ENCODE measurements around the gene POLE4. TPM values are rescaled to one million over a fixed set of nuclear protein-coding genes. Genes with fewer than 3 reads are reported as not detected.

POLE4 gene
- total RNA-seq, 4 donors from 2014 or later: 14.2 to 41.2 (median 33.8) TPM

DNA sequence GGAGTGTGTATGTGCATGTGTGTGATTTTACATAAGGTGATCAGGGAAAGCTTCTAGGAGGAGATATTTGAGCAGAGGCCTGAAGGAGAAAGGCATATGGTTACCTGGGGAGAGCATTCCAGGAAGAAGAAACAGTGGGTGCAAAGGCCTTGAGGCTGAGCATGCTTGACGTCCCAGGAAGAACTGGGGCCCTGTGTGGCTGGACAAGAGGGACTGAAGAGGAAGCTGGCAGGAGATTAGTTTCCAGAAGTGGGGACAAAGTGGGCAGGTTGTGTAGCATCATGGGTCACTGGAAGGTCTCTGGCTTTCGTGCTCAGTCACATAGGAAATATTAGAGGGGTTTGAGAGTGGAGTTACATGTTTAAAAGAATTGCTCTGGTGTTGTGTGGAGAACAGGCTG, 42.0 kb upstream of the POLE4 start:
- Histone ChIP-seq H3K27ac (no peak overlapping the region), H3K4me1 (no peaks in the 10 kb centered on the region), H3K27me3 (no peaks in the 10 kb centered on the region), H3K9me3 (no peaks in the 10 kb centered on the region), H3K4me3 (no peak overlapping the region), H3K36me3 (no peaks in the 10 kb centered on the region)
- intact Hi-C loops (cut with DNase I; ENCODE audit: low total_unique reads): no loop called here
- DNase-seq: no peak
- no peak for TF ChIP-seq POLR2A (IDR thresholded peaks at IDR 0.05)

DNA sequence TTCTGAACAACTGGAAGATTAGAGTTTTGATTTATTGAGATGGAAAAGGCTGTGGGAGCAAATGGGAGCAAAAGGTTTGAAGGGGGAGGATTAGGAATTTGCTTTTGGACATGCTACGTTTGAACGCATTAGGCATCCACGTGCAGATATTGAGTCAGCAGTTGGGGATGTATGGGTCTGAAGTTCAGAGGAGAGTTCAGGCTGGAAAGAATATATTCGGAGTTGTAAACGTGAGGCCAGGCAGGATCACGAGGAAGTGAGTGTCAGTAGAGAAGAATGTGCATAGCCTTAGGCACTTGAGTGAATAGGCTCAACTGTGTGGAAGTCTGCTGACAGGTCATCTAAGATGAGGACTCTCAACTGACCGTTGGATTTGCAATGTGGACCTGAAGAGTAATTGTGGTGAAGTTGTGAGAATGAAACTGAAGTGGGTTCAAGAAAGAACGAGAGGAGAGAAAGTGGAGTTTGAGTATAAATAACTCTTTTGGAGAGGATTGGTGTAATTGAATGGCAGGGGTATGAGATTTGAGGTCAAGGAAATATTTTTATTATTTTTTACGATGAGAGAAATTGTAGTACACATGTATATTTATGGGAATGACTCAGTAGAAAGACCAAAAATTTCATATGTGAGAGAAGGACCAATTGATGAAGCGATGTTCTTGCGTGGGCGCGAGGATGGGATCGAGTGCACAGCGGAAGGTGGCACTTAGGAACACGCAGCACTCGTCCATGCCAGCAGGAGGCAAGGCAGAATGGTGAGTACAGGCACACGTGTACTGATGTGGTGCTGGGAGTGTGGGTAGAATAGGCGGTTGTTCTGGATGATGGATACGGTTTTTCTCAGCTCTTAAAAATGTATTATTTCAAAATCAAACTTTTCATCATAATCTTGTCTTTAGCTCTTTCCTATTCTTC, 40.5 kb upstream of the POLE4 start:
- intact Hi-C loops (cut with DNase I; ENCODE audit: low total_unique reads): no loop called here
- Histone ChIP-seq H3K27me3 (no peaks in the 10 kb centered on the region), H3K4me3 (no peak overlapping the region), H3K9me3 (no peaks in the 10 kb centered on the region), H3K27ac (no peak overlapping the region), H3K36me3 (no peaks in the 10 kb centered on the region), H3K4me1 (no peaks in the 10 kb centered on the region)
- TF ChIP-seq POLR2A (IDR thresholded peaks at IDR 0.05) (no peak), CTCF (IDR thresholded peaks at IDR 0.05) (no peak)
- no peak for DNase-seq

GRCh38 chr2:74919827-74920226, 38.6 kb upstream of the POLE4 start:
- Histone ChIP-seq H3K9me3 (no peaks in the 10 kb centered on the region), H3K4me1 (no peaks in the 10 kb centered on the region), H3K27me3 (no peaks in the 10 kb centered on the region), H3K36me3 (no peaks in the 10 kb centered on the region), H3K27ac (no peak overlapping the region), H3K4me3 (no peak overlapping the region)
- peak; percentile 21 to 25 for DNase-seq
- TF ChIP-seq POLR2A (IDR thresholded peaks at IDR 0.05) (no peak), CTCF (IDR thresholded peaks at IDR 0.05) (peak; percentile 55 to 84 (median 73))
- intact Hi-C loops (cut with DNase I; ENCODE audit: low total_unique reads): no loop called here

DNA sequence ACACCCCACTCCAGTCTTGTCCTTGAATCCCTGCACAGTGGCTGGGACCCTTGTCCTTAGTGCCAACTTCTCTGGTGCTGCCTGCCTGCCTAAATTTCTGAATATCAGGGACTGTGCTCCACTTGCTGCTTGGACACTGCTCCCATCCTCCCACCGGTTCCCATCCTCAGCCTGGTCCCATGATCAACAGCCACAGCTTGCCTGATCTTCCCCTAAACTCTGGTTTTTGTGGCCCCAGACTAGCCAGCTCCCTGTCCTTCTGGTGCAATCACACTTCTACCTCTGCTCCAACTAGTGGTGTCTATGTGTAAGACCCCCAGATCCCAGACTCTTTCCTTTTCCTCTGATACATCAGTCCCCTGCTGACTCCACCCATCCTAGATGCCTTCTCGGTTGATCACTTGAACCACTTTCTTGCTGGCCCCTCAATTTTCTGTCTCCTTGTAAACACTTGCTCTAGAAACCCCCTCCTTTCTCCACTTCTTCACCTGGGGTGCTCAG, 37.2 kb upstream of the POLE4 start:
- Histone ChIP-seq H3K4me1 (no peaks in the 10 kb centered on the region), H3K9me3 (no peaks in the 10 kb centered on the region), H3K27ac (no peak overlapping the region), H3K4me3 (no peak overlapping the region), H3K36me3 (no peaks in the 10 kb centered on the region), H3K27me3 (no peaks in the 10 kb centered on the region)
- no peak for DNase-seq
- TF ChIP-seq POLR2A (IDR thresholded peaks at IDR 0.05) (no peak), CTCF (IDR thresholded peaks at IDR 0.05) (no peak)
- intact Hi-C loops (cut with DNase I; ENCODE audit: low total_unique reads): no loop called here

DNA sequence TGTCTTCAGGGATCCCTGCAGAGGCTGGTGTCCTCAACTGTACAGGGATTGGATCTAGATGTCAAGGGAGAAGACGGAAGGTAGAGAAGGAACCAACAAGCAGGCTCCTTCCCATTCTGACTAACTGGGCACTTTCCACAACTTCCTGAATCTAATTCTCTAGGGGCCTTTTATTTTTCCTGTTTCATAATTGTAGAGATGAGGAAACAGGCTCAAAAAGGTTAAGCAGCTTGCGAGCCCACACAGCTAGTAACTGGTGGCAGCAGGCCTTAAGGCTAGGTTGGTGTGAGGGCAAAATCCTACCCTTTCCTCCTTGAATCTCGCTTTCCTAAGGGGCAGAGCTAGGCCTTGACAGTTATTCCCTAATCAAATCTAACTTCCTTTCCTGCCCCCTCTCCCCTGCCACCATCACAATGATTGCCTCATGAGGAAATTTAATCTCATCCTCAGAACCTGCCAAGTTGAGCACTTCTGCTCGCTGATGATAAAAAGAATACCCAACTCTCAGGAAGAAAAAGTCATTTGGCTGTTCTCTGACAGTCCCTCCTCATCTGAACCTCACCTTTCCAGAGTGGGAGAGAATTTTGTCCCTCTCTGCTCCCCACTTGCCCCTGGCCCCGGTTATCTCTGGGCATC, 35.7 kb upstream of the POLE4 start:
- Histone ChIP-seq H3K36me3 (no peaks in the 10 kb centered on the region), H3K27ac (no peak overlapping the region), H3K9me3 (no peaks in the 10 kb centered on the region), H3K4me3 (no peak overlapping the region), H3K27me3 (no peaks in the 10 kb centered on the region), H3K4me1 (no peaks in the 10 kb centered on the region)
- intact Hi-C loops (cut with DNase I; ENCODE audit: low total_unique reads): no loop called here
- no peak for DNase-seq
- no peak for TF ChIP-seq POLR2A (IDR thresholded peaks at IDR 0.05)
- TF ChIP-seq CTCF (IDR thresholded peaks at IDR 0.05): no peak
